Measurements from ENCODE around the gene LCLAT1.

DNA sequence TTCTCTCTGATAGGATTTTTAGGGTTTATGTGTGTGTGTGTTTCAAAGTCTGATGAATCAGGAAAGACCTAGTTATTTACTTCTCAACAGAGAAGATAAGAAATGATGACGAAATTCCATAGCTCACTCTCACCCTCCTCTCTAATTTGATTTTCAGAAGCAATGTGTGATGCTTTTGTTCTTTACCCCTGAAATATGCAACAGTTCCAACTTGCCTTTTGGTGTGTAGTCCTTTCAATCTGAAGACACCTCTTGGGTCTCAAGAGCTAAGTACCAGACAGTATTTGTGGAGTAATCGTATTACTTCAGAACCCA is 18.7 kb upstream of the LCLAT1 start:
- TF ChIP-seq YY1 (IDR thresholded peaks at IDR 0.05; ENCODE audit: insufficient read depth, insufficient read length), result no peak
- no peak for TF ChIP-seq SUZ12 (IDR thresholded peaks at IDR 0.05; ENCODE audit: extremely low read depth, insufficient read depth, insufficient read length)
- no peak for TF ChIP-seq ZNF274 (IDR thresholded peaks at IDR 0.05; ENCODE audit: low read depth, low read length)
